GM12801 (cell line): ENCODE measurements around the gene PPP1R9B.

Experiments
- TF ChIP-seq, protein P1 (sequence below): IDR thresholded peaks from one replicate; pipeline ENCODE4 v1.5.1; 2011; ENCODE audit warnings: control low read depth; ENCODE audit not compliant: insufficient read length; ENCODE audit errors: extremely low read depth

PPP1R9B gene

GRCh38 chr17:50181144-50181543, 30.7 kb upstream of the PPP1R9B start:
- TF ChIP-seq, protein P1, sequence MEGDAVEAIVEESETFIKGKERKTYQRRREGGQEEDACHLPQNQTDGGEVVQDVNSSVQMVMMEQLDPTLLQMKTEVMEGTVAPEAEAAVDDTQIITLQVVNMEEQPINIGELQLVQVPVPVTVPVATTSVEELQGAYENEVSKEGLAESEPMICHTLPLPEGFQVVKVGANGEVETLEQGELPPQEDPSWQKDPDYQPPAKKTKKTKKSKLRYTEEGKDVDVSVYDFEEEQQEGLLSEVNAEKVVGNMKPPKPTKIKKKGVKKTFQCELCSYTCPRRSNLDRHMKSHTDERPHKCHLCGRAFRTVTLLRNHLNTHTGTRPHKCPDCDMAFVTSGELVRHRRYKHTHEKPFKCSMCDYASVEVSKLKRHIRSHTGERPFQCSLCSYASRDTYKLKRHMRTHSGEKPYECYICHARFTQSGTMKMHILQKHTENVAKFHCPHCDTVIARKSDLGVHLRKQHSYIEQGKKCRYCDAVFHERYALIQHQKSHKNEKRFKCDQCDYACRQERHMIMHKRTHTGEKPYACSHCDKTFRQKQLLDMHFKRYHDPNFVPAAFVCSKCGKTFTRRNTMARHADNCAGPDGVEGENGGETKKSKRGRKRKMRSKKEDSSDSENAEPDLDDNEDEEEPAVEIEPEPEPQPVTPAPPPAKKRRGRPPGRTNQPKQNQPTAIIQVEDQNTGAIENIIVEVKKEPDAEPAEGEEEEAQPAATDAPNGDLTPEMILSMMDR: no peak

GRCh38 chr17:50180620-50181019, 30.1 kb upstream of the PPP1R9B start:
- TF ChIP-seq, protein P1: no peak

DNA sequence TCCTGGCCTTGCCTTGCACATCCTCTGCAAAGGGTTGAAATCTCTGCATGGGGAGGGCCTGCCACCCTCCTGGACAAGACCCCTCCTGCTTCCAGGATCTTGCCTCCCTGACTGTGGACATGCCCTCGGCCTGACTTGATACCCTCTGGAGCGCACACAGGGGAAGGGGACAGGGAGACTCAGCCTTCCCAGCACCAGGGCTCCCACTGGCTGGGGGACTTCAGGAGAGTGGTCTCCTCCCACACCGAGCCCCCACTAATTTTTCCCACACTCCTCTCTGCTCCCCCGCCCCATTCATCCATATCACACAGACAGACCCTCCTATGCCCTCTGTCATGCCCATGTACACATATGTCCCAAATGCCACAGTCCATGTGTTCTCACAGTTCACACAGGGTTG, 29.6 kb upstream of the PPP1R9B start:
- TF ChIP-seq, protein P1: no peak

DNA sequence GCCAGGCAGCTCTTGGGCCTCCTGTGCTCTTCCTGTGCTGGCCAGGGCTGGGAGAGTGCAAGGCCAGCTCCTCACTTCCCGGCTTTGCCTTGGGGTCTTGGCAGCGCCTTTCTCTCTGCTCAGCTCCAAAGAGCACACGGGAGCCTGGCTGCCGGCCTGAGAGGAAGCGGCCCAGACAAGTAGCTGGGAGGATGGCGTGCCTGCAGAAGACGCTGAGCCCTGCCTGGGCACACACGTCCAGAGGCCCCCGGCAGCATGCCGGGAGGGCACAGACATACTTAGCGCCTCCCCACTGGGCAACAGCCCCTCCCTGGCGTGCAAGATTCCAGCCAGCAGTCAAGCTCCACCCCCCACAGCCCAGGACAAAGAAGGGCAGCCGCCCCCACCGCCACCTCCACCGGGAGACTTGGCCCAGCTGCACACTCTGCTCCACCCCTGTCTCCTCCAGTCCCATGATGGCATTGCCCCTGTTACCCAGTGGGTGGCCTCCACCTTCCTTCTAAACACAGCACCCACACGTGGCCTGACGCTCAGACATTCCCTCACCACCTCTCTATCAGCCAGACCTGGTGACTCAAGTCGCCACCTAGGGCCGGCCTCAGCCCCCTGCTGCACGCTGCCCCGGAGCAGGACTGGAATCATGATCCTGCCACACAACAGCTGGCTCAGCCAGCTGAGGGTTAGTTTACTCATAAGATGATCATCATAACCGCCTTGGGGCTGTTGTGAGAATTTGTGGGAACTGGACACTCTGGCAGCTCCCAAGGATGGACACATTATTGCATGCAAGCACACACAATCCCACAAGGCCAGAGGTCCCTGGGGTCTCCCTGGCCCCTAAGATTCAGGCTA, 27.7 kb upstream of the PPP1R9B start:
- TF ChIP-seq, protein P1: no peak

GRCh38 chr17:50177476-50177875, 27.0 kb upstream of the PPP1R9B start:
- TF ChIP-seq, protein P1: no peak

GRCh38 chr17:50176559-50177357, 26.3 kb upstream of the PPP1R9B start:
- TF ChIP-seq, protein P1: no peak

DNA sequence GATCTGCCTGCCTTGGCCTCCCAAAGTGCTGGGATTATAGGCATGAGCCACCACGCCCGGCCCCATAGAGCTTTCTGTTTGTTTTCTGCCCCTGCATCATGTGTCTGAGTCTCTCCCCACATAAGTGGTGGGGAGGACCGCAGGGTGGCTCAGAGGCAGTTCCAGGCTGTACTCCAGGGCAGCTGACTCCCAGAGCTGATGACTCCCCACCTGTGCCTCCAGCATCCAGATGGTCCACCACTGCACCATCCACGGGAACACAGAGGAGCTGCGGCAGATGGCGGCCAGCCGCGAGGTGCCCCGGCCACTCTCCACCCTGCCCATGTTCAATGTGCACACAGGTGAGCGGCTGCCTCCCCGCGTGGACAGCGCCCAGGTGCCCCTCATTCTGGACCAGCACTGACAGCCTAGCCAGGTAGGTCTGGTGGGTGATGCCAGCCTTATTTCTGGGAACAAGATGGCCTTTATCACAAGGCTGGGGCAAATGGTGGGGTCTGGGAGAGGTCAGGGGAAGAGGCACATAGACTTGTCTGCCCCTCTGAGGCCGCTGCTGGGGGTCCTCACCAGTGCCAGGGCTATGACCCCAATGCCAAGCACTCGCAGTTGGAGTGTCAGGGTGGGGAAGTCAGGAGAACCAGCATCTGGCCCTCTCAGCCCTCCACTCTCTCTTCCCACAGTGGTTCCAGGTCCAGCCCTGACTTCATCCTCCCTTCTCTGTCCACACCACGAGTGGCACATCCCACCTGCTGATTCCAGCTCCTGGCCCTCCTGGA, 24.7 kb upstream of the PPP1R9B start:
- TF ChIP-seq, protein P1: no peak
